ENCODE data around the gene RIIAD1.

GRCh38 chr1:151776665-151777062 is 55.3 kb downstream of the RIIAD1 start:
- no peak for TF ChIP-seq CTCF (conservative IDR thresholded peaks at IDR 0.05; ENCODE audit: low read depth, low read length)
- no peak for TF ChIP-seq EZH2phosphoT487 (IDR thresholded peaks at IDR 0.05; ENCODE audit: borderline replicate concordance, low read length)

Data from PC-3 (cell line).